NOMO-1 treated with dmso at 0.1 percent for 144 hours (cell line): Measurements from ENCODE around the gene HEXB.
"Not testable (repeated sequence)": the region's sequence is repeated elsewhere in the genome, so short reads cannot be mapped to it uniquely, and the experiment has no call there.

Experiments used
- DNase-seq: peaks from one replicate; lab custom pipeline; 2025; ENCODE audit not compliant: unreplicated experiment; lab: John Stamatoyannopoulos, UW

The HEXB gene

GRCh38 chr5:74657165-74657564 is 27.9 kb upstream of the HEXB start:
- DNase-seq: no peak

GRCh38 chr5:74659172-74659571 is 25.9 kb upstream of the HEXB start:
- DNase-seq: no peak

- no peak for DNase-seq
Measured at GRCh38 chr5:74660140-74660539, 24.9 kb upstream of the HEXB start.

GRCh38 chr5:74660873-74661272 is 24.2 kb upstream of the HEXB start:
- DNase-seq: no peak

GRCh38 chr5:74664551-74664950 is 20.5 kb upstream of the HEXB start:
- DNase-seq: no peak

- no peak for DNase-seq
Measured at GRCh38 chr5:74665273-74665672, 19.8 kb upstream of the HEXB start.

- DNase-seq: no peak
Measured at GRCh38 chr5:74665816-74666215, 19.2 kb upstream of the HEXB start.

GRCh38 chr5:74667396-74667795 is 17.6 kb upstream of the HEXB start:
- no peak for DNase-seq

- DNase-seq: no peak
Measured at GRCh38 chr5:74669821-74670220, 15.2 kb upstream of the HEXB start.

- no peak for DNase-seq
Measured at GRCh38 chr5:74670396-74671038, 14.5 kb upstream of the HEXB start.

GRCh38 chr5:74672215-74672877 is 12.7 kb upstream of the HEXB start:
- no peak for DNase-seq

GRCh38 chr5:74673011-74673790 is 11.8 kb upstream of the HEXB start:
- DNase-seq: peak; percentile 35

- DNase-seq: not testable (repeated sequence)
Measured at GRCh38 chr5:74676466-74676865, 8.6 kb upstream of the HEXB start.

GRCh38 chr5:74678123-74678522 is 6.9 kb upstream of the HEXB start:
- not testable (repeated sequence) for DNase-seq

- not testable (repeated sequence) for DNase-seq
Measured at GRCh38 chr5:74679300-74679699, 5.7 kb upstream of the HEXB start.

- DNase-seq: no peak
Measured at GRCh38 chr5:74679966-74680365, 5.1 kb upstream of the HEXB start.

- DNase-seq: no peak
Measured at GRCh38 chr5:74685979-74686631, 1.1 kb downstream of the HEXB start.

- no peak for DNase-seq
Measured at GRCh38 chr5:74686962-74687751, 2.1 kb downstream of the HEXB start.

- no peak for DNase-seq
Measured at GRCh38 chr5:74693191-74693590, 8.2 kb downstream of the HEXB start.

GRCh38 chr5:74717596-74717995 is 32.6 kb downstream of the HEXB start:
- no peak for DNase-seq

- DNase-seq: no peak
Measured at GRCh38 chr5:74722271-74722670, 37.2 kb downstream of the HEXB start.
